ENCODE data around the gene BRD9.
"Not testable (repeated sequence)": the region's sequence is repeated elsewhere in the genome, so short reads cannot be mapped to it uniquely, and the experiment has no call there.

Gene BRD9

DNA sequence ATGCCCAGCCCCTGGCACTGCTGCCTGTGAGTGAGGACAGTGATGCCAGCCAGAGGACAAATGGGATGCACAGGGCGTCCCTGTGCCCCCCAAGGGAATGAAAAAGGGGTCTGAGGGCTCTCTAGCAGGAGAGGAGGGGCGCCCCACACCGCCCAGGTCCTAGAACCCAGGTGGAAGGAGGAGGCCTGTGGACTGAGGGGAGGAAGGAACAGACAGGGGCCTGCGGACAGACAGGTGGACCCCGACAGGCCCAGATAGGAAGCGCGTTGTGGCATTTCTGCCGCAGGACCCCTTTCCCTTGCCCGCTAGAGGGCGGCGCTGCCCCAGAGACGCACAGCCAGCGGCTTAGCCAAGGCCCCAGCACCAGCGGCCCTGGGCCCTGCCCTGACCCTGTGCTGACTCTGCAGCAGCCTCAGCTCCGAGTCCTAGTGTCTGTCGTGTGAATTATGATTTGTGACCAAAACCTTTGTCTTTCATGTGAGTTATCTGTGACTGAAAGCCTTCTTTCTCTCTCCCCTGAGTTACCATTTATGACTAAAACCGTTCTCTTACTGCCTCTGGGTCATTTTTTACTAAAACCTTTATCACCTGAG lies 30.8 kb upstream of the BRD9 start:
- Histone ChIP-seq H3K36me3 (no peaks in the 10 kb centered on the region), H3K27ac (no peak overlapping the region), H3K4me1 (ENCODE audit: control insufficient read depth in 1 of 2, insufficient read depth in 1 of 2, low read depth in 1 of 2, low read length in 1 of 2) (no peaks in the 10 kb centered on the region), H3K9me3 (no peaks in the 10 kb centered on the region), H3K27me3 (peaks cover 52% of the 10 kb centered on the region), H3K4me3 (ENCODE audit: low read depth in 1 of 2, low read length in 1 of 2) (no peak overlapping the region)
- no peak for TF ChIP-seq CTCF (IDR thresholded peaks at IDR 0.05)

DNA sequence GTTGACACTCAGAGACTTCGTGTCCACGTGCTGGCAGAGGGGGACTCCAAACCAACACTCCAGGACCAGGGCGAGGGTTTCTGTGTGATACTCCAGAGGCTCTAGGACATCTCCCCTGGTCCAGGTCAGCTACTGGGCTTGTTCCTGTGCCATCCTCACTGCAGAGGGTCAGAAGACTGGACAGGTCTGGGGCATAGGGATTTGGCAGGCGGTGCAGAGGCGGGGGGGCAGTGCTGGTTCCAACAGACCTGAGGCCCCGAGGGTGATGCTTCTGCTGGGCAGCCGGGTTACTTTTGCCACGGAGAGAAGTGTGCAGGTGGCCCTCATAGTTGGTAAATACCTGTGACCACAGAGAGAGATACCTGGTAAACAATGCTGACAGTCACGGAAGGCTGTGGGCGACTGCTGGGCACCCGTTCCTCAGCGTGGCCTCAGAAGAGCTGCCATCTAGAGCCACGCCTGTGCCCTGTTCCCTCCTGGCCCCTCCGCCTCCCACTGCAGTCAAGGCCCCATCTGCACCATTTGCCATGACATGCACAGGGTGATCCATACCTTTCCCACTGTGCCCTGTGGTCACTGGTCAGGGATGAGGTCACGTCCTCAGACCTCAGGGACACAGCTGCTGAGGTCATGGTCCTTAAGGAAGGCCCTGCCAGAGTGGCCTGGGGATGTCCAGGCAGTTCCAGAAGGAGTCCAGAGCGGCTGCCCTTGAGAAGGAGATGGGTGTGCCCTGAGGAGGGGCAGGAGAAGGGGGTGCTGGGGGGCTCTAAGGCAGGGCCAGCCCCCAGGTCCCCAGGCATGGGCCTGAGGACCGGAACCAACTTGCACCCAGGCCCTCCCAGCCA lies 30.1 kb upstream of the BRD9 start:
- Histone ChIP-seq H3K4me1 (ENCODE audit: control insufficient read depth in 1 of 2, insufficient read depth in 1 of 2, low read depth in 1 of 2, low read length in 1 of 2) (no peaks in the 10 kb centered on the region), H3K36me3 (peaks cover under 1% of the 10 kb centered on the region), H3K4me3 (ENCODE audit: low read depth in 1 of 2, low read length in 1 of 2) (no peak overlapping the region), H3K27me3 (peaks cover 45% of the 10 kb centered on the region), H3K9me3 (no peaks in the 10 kb centered on the region), H3K27ac (no peak overlapping the region)
- no peak for TF ChIP-seq CTCF (IDR thresholded peaks at IDR 0.05)

DNA sequence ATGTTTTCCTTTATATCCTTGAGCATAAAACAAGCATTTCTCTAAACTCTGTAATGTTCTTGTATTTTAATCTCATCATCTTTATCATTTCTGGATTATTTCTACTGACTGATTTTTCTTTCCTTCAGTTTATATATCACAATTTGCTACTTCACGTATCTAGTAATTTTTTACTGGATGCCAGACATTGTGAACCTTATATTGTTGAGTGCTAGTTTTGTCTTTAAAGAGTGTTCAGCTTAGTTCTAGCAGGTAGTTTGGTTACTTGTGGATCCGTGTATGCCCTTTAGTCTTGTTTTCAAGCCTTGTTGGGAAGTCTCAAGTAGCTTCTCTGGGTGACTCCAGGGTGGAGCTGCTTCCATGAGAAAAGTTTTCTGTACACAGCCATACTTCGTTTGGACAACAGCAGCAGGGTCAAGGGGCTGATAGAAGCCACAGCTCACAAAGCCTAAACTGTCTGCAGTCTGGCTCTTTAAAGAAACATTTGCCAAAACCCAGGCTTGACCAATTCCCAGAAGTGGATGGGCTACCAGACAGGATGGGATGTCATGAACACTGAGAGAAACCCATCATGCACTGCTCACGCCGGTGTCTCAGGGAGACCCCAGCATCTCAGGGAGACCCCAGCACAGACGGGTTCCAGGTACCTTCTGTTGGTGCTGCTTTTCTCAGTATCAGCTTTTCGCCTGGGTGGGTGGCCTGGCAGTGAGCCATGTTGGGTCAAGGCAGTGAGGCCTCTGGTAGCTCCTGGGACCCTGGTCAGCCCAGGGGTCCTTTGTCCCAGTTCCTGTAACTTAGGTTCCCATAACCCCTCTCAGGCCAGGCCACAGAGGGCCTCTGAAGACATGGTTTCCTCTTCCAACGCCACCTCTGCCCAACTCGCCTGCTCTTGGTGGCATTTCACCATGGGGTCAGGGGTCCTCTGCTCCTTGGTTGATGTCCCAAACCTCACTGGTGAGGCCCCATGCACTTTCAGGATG lies 29.1 kb upstream of the BRD9 start:
- Histone ChIP-seq H3K4me1 (ENCODE audit: control insufficient read depth in 1 of 2, insufficient read depth in 1 of 2, low read depth in 1 of 2, low read length in 1 of 2) (no peaks in the 10 kb centered on the region), H3K36me3 (peaks cover 8% of the 10 kb centered on the region), H3K4me3 (ENCODE audit: low read depth in 1 of 2, low read length in 1 of 2) (no peak overlapping the region), H3K27me3 (peaks cover 36% of the 10 kb centered on the region), H3K9me3 (no peaks in the 10 kb centered on the region), H3K27ac (no peak overlapping the region)
- no peak for TF ChIP-seq CTCF (IDR thresholded peaks at IDR 0.05)

- TF ChIP-seq CTCF (IDR thresholded peaks at IDR 0.05), result no peak
- H3K4me3 ChIP-seq (ENCODE audit: low read depth in 1 of 2, low read length in 1 of 2), result no peak overlapping the region
- no peak overlapping the region for H3K27ac ChIP-seq
- peaks cover 22% of the 10 kb centered on the region for H3K27me3 ChIP-seq
- H3K36me3 ChIP-seq, result peaks cover 19% of the 10 kb centered on the region
- H3K9me3 ChIP-seq, result no peaks in the 10 kb centered on the region
- H3K4me1 ChIP-seq (ENCODE audit: control insufficient read depth in 1 of 2, insufficient read depth in 1 of 2, low read depth in 1 of 2, low read length in 1 of 2), result no peaks in the 10 kb centered on the region
Observed at GRCh38 chr5:920321-920720, 27.7 kb upstream of the BRD9 start.

- no peaks in the 10 kb centered on the region for H3K4me1 ChIP-seq (ENCODE audit: control insufficient read depth in 1 of 2, insufficient read depth in 1 of 2, low read depth in 1 of 2, low read length in 1 of 2)
- H3K4me3 ChIP-seq (ENCODE audit: low read depth in 1 of 2, low read length in 1 of 2), result no peak overlapping the region
- no peak for TF ChIP-seq CTCF (IDR thresholded peaks at IDR 0.05)
- H3K36me3 ChIP-seq, result peaks cover 26% of the 10 kb centered on the region
- H3K27ac ChIP-seq, result no peak overlapping the region
- H3K27me3 ChIP-seq, result peaks cover 13% of the 10 kb centered on the region
- H3K9me3 ChIP-seq, result no peaks in the 10 kb centered on the region
Observed at GRCh38 chr5:919356-920000, 26.9 kb upstream of the BRD9 start.

DNA sequence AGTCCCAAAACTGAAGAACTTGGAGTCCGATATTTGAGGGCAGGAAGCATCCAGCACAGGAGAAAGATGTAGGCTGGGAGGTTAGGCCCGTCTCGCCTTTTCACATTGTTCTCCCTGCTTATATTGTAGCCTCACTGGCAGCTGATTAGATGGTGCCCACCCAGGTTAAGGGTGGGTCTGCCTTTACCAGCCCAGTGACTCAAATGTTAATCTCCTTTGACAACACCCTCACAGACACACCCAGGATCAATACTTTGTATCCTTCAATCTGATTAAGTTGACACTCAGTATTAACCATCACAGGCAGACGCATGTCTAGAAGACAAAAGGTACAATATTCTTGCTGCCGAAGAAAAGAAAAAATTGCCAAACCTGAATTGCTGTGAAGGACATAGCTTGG lies 26.1 kb upstream of the BRD9 start:
- peaks cover 33% of the 10 kb centered on the region for H3K36me3 ChIP-seq
- not testable (repeated sequence) for H3K27ac ChIP-seq; H3K27me3 ChIP-seq; H3K9me3 ChIP-seq; H3K4me3 ChIP-seq (ENCODE audit: low read depth in 1 of 2, low read length in 1 of 2); H3K4me1 ChIP-seq (ENCODE audit: control insufficient read depth in 1 of 2, insufficient read depth in 1 of 2, low read depth in 1 of 2, low read length in 1 of 2)
